Measurements from ENCODE around the gene DNAJC21. TPM values are rescaled to one million over a fixed set of nuclear protein-coding genes. Genes with fewer than 3 reads are reported as not detected.

DNAJC21 gene
- total RNA-seq, 2 experiments from 2014 or later: 60.3 to 62.3 TPM

Other genes with a start within 250 kb of the DNAJC21 start
- under 1 TPM in 1 of 2 experiments, not detected in 1; 0.07 TPM for gene TTC23L, start 90.4 kb upstream of the DNAJC21 start, total RNA-seq
- 10 to 100 TPM; 36.2 to 38.3 TPM for gene RAD1, start 14.1 kb upstream of the DNAJC21 start, total RNA-seq
- 10 to 100 TPM; 67.4 to 71.4 TPM for gene BRIX1, start 13.8 kb upstream of the DNAJC21 start, total RNA-seq
- not detected for gene AGXT2, start 118.4 kb downstream of the DNAJC21 start, total RNA-seq

All from activated CD4-positive, alpha-beta memory T cell treated with anti-CD3 and anti-CD28 coated beads for 36 hours (primary cell).